Raji (cell line): ENCODE results near the gene TRPM1.

Experiments
- POLR2A ChIP-seq: IDR thresholded peaks from 2 replicates; pipeline ENCODE4 v1.6.1; 2011; ENCODE audit warnings: low read depth, low read length, control low read depth; ENCODE audit not compliant: insufficient read depth

TRPM1 gene

DNA sequence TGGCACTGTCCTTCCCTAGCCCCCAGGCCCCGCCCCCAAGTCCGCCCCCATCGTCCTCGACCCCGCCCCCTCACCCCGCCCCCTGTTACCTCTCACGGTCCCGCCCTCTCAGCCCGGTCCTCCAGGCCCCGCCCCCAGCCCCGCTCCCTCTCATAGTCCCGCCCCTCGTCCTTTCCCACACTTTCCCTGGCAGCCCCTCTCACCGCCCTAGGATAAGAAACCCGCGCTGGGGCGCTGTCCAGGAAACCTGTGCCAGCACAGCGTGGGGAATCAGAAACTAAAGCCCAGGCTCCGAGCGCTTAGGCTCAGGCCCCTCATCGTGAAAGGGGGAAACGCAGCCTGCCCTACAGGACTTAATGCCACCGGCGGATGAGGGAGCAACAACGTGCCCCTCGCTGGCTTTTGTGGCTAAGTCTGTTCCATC lies 20.9 kb downstream of the TRPM1 start:
- TF ChIP-seq POLR2A = no peak

DNA sequence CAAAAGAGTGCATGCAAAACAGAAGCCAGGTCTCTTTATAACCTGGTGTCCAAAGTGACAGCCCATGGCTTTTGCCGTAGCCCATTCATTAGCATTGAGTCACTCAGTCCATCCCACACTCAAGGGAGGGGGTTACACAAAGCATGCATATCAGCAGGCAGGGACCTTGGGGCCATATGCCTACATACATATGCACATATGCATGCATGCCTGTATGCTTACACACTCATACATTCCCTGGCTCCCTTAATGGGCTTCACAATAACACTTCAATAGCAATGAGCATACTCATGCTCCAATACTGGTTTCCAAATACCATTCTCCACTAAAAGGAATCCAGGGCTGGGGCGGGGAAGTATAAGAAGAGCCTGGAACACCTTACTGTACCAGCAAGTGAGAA lies 22.0 kb downstream of the TRPM1 start:
- no peak for TF ChIP-seq POLR2A

DNA sequence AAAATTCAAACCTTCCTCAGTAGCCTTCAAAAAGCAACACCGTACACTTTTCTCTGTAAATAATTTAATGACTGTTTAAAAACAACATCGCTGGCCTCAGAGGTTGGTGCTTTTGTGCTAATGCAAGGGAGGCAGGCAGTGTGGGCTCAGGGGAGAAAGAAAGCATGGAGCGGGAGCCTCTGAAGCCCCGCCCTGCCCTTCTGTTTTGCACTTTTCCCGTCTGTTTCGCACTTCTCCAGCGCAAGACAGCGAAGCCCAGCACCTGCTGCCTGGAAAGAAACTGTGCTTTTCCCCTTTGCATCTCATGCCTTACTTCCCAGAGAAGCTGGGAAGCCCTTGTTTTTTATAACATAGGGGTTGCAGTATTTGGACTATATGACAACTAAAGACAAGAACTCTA lies 23.1 kb downstream of the TRPM1 start:
- no peak for TF ChIP-seq POLR2A

DNA sequence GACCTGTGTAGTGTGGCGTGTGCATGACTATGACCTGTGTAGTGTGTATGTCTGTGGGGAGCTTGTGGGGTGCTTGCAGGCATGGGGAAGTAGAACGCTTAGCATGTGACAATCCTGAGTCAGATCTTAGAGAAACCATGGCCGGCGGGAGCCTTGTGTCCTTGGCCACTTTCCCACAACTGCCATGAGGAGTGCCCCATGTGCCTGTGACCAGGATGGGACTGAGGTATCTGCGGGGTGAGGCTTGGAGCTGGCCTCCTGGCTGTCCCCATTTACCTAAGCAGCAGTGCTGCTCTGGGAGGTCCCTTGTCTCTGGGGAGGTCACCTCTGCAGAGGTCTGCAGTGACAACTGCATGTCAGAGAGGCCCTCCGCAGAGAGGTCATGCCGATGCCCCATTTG lies 23.6 kb downstream of the TRPM1 start:
- no peak for TF ChIP-seq POLR2A

DNA sequence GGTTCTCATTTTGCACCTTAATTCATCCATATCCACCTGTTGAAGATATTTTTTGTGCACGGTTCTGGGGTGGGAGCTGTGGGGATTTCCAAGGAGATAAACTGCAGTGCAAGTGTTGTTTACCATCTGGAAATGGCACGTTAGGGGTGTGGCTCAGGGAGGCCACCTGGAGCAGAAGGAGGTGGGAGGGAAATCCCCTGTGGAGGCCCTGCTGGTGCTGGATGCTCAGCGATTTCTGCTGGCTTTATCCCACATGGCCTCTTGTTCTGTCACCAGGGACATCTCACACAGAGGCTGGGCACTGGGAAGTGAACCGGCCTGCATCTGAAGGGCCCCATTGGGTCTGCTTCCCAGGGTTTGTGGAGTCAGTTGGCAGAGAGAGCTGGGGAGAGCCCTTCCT lies 24.3 kb downstream of the TRPM1 start:
- TF ChIP-seq POLR2A = no peak

DNA sequence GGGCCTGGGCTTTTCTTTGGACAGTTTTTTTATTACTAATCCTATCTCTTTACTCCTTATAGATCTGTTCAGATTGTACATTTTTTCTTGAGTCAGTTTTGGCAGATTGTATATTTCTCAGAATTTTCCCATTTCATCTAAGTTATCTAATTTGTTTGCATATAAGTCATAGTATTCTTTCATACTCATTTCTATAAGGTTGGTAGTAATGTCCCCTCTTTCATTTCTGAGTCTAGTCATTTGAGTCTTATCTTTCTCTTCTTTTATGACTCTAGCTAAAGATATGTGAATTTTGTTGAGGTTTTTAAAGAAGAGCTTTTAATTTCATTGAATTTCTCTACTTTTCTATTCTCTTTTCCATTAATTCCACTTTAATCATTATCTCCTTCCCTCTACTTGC lies 27.2 kb downstream of the TRPM1 start:
- no peak for TF ChIP-seq POLR2A

DNA sequence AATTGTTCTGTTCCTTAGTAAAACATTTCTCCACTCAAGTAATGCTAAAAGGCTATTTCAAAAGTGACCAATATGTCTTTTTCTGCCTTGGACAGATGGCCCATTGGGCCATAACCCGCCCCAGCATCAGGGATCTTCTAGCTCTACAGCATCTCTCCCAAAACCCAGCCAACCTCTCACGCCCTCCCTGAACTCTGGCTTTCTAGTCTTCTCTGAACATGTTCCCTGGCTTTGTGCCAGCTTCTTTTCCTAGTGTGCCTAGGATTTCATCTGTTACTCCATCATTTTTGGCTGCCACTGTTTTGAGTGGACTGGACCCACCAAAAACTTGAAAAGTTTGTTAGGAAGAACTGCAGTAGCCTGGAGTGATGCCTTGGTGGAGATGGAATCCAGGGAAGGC lies 30.7 kb downstream of the TRPM1 start:
- no peak for TF ChIP-seq POLR2A

DNA sequence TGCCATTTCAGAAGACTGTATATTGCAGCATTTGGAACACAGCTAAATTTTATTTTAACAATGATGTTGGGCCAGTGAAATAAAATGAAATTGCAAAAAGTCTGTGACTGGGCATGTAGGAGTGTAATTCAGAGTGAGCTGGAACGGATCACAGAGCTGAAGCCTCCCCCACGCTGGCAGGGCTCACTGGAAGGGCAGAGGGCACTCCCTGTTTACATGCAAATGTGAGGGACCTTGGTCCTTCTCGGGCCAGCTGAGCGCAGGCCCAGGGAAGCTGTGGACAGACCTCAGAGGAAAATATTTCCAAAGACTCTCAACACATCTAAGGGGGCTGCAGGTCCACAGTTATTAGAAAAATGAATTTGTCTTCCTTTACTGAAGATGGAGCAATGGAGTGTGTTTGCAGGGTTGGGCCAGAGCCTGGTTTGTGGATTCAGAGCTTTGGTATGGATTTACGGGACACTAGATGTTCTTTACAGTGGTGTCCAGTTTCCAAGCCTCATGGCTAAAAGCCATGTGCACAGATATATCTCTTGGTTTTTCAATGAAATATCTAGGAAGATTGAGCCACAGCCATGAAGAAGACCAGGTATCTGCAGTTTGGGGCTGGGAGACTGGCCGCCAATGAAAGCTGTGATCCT lies 32.0 kb downstream of the TRPM1 start:
- TF ChIP-seq POLR2A = no peak

DNA sequence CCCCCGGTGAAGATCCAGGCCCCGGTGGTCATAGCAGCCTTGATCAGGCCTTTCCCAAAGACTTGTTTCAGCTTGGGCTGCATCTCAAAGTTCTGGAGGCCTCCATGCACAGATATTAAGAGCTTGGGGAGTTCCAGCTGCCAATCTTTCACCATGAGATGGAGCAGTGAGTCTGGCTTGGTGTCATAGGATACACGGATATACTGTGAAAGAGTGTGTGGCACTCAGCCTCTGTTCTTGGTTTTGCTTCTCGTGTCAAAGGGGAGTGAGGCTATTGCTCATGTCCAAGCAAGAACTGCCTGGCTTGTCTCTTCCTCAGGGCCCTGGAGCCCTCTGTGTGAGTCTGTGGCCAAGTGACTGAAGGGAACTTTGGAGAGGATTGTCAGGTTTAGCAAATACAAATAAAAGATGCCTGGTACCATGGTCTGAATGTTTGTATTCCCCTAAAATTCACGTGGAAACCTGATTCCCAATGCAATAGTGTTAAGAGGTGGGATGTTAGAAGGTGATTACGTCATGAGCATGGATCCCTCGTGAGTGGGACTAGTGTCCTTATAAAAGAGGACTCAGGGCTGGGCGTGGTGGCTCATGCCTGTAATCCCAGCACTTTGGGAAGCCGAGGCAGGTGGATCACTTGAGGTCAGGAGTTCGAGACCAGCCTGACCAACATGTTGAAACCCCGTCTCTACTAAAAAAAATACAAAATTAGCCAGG lies 33.5 kb downstream of the TRPM1 start:
- no peak for TF ChIP-seq POLR2A

DNA sequence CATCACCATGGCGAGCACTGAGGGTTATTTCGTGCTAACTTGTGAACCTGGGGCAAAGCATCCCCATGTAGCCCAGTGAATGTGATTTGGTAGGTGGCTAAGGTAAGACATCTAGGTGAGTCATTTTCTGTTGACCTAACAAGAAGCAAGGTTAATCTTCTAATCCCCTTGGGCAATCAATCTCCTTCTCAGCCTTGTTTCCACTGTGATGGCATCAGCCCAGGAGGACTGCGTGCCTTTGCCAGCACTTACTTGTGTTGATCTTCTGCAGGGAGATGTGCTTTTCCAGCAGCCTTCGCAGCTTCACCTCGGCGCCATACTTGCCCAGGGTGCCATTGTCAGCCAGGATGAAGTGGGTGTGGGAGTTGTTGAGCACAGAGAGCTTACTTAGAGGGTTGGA lies 35.7 kb downstream of the TRPM1 start:
- TF ChIP-seq POLR2A = no peak

DNA sequence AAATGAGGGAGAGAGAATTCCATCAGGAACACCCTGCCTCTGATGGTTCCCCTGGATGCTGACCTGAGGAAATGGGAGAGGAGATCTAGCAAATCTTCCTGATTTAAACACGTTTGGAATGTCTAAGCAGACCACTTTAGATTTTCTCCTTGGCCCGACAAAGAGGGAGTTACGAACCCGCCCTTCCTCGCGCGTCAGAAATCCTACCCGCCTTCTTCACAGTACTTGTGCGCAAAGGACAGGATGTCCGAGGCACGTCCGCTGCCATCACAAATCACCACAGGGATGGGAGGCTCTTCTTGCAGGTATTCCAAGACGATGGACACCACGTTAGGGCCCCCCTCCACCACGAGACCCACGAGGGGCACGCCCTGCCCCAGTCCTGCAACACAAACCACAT lies 38.6 kb downstream of the TRPM1 start:
- no peak for TF ChIP-seq POLR2A

DNA sequence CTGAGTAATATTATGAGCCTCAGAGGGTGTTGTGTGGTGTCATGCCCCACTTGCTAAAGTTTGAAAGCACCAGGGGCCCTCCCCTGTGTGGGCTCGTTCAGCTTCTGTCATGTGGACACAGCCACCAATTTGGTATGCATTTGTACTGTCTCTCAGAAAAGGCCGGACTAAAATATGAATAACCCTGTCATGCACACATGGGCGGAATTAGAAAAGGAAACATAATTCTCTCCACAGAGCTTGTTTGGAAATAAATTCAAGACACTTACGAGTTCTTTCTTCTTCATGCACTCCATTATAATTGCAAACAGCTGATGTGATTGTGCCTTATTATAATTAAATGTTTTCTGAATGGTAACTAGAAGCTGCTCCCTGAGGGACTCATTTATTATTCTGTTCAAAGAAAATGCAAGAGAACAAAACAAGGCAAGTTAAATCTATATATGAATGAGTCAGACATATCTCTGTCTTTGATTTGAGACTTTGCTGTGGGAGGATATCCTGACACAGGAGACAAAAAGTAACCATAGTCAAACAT lies 39.1 kb downstream of the TRPM1 start:
- no peak for TF ChIP-seq POLR2A

DNA sequence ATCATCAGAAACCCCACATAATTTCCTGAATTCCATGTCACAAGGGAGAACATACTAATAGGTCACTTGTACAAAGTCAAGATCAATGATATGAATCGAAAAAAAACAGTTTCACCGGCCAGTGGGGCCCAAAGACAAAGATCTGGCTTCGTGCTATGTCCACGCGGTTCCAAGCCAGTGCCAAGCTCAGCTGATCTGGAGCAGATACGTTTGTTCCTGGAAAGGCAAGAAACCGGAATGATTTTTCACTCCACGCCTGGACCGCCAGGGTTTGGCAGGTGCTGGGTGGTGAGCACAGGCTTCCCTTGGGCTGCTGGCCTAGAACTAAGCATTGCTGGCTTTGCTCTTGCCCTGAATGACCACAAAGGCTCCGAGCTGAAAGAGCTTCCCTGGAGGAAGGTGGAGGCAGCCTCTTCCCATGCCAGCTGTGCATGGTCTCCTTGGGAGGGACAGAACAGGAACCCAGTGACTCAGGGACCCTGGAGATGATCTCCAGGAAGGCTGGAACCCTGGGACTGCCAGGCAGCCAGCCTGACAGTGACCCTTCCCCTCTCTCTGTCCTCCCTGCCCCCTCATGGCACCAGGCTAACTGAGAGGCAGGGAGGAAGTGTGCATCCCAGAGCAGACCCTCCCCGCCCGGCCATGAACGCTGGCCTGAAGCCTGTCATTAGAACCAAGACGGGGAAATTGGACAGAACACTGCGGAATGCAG lies 40.9 kb downstream of the TRPM1 start:
- TF ChIP-seq POLR2A = no peak

DNA sequence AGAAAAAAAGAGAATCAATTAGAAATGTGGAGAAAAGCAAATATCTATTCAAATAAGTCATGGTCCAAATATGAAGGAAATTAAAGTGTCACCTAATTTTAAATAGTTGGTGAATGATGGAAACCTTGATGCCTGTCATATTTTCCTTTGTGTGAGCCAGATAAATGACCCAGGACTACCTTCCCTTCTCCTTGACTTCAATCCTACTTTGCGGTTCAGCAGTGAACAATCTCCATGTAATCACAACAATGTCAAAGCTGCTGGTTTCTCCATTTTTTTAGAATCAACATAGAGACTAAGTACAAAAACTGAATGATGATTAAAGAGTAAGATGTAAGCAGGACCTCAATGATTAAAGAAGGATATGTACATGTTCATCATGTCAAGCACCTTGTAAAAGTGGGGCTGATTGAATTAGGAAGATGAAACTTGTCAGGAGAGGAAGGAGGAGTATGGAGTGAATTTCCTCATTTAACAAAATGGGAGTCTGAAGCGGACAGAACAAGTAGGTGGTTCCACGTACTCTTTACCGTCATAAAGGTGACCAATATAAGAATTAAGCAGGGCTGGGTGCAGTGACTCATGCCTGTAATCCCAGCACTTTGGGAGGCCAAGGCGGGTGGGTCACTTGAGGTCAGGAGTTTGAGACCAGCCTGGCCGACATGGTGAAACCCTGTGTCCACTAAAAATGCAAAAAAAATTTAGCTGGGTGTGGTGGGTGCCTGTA lies 43.1 kb downstream of the TRPM1 start:
- TF ChIP-seq POLR2A = no peak

DNA sequence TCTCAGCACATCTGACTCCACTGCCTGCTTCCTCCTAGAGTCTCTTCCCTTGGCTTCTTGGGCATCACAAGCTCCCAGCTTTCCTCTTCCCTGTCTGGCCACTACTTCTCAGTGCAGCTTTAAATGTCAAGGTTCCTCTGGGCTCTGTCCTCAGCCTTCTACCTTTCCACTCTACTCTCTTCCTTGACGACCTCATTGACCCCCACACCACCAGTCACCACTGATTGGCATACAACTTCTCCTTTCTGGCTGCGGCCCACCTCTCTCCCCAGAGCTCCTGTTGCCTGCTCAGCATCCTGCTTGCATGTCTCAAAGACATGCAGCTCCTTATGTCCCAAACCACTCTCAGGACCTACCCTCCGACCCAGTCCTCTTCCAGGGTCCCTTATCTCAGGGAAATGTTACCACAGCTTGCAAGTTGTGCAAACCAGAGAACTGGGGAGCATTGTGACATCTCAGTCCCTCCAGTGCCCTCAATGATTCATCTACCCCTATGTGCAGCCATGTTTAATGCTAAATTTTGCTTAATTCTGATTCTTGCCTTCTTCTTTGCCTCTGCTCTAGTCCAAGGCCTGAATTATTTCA lies 49.9 kb downstream of the TRPM1 start:
- TF ChIP-seq POLR2A = no peak
